Keratinocyte (primary cell): ENCODE data around the gene ATF6. TPM values are rescaled to one million over a fixed set of nuclear protein-coding genes. Genes with fewer than 3 reads are reported as not detected.

ENCODE experiments used
- DNase-seq: peaks from one replicate; pipeline ENCODE4 v3.0.0-alpha.2; 2011; ENCODE audit warnings: low read depth, missing footprints, low spot score
- FAIRE-seq: peaks from 2 replicates; lab custom pipeline; 2011; peaks lifted over from hg19 to GRCh38; lab: Jason Lieb, UNC
- H2AFZ ChIP-seq: 2 replicates; pipeline ENCODE4 v1.6.0; 2012; ENCODE audit warnings: low read length, control low read depth, inconsistent platforms; ENCODE audit not compliant: control insufficient read depth
- H3K27ac ChIP-seq: 2 replicates; pipeline ENCODE4 v1.5.1; 2011; ENCODE audit warnings: low read length; ENCODE audit not compliant: control insufficient read depth, insufficient read depth
- H3K27me3 ChIP-seq: 3 replicates; pipeline ENCODE4 v1.6.0; 2011; ENCODE audit warnings: low read length; ENCODE audit not compliant: control insufficient read depth, insufficient read depth; ENCODE audit errors: extremely low read depth
- H3K36me3 ChIP-seq, 2 experiments: 2 replicates in 1 of 2; 3 replicates in 1 of 2; pipeline ENCODE4 v1.5.1; 2011; ENCODE audit warnings: low read length in 2 of 2, mild to moderate bottlenecking in 1 of 2; ENCODE audit not compliant: control insufficient read depth in 2 of 2, insufficient read depth in 2 of 2; ENCODE audit errors: extremely low read depth in 1 of 2
- H3K4me1 ChIP-seq: 3 replicates; pipeline ENCODE4 v1.5.1; 2011; ENCODE audit warnings: low read length; ENCODE audit not compliant: control insufficient read depth, insufficient read depth; ENCODE audit errors: extremely low read depth
- H3K4me2 ChIP-seq: 3 replicates; pipeline ENCODE4 v1.6.0; 2011; ENCODE audit warnings: low read depth, low read length; ENCODE audit not compliant: control insufficient read depth, insufficient read depth; ENCODE audit errors: extremely low read depth
- H3K4me3 ChIP-seq, 3 experiments: fragments of 200-600 bp in 1 of 3; sonication (generic) in 1 of 3; 2 replicates in 2 of 3; 3 replicates in 1 of 3; pipeline ENCODE4 v1.5.1; 2011 to 2016; ENCODE audit warnings: low read length in 3 of 3, mild to moderate bottlenecking in 3 of 3, control low read depth in 2 of 3, inconsistent platforms in 1 of 3, low read depth in 1 of 3, mixed read lengths in 1 of 3, mixed run types in 1 of 3, moderate library complexity in 1 of 3; ENCODE audit not compliant: control insufficient read depth in 2 of 3, insufficient read depth in 2 of 3; ENCODE audit errors: extremely low read depth in 1 of 3
- H3K79me2 ChIP-seq: 2 replicates; pipeline ENCODE4 v1.6.0; 2012; ENCODE audit warnings: low read length; ENCODE audit not compliant: control insufficient read depth, insufficient read depth
- H3K9ac ChIP-seq: 3 replicates; pipeline ENCODE4 v1.6.0; 2011; ENCODE audit warnings: low read length; ENCODE audit not compliant: control insufficient read depth, insufficient read depth; ENCODE audit errors: extremely low read depth
- H3K9me1 ChIP-seq: 3 replicates; pipeline ENCODE4 v1.6.0; 2011; ENCODE audit warnings: low read length; ENCODE audit not compliant: control insufficient read depth, insufficient read depth; ENCODE audit errors: extremely low read depth
- H3K9me3 ChIP-seq: 2 replicates; pipeline ENCODE4 v1.5.1; 2012; ENCODE audit warnings: low read depth, low read length; ENCODE audit not compliant: control insufficient read depth
- H4K20me1 ChIP-seq: 3 replicates; pipeline ENCODE4 v1.6.0; 2011; ENCODE audit warnings: low read length; ENCODE audit not compliant: control insufficient read depth, insufficient read depth; ENCODE audit errors: extremely low read depth
- CTCF ChIP-seq, 3 experiments: IDR thresholded peaks in 1 of 3; conservative IDR thresholded peaks in 1 of 3; optimal IDR thresholded peaks in 1 of 3; 2 replicates in 2 of 3; 3 replicates in 1 of 3; pipeline versions ENCODE3 to v1.5.1; 2011; ENCODE audit warnings: low read length in 3 of 3, mild to moderate bottlenecking in 3 of 3, moderate library complexity in 2 of 3, control low read depth in 1 of 3, inconsistent platforms in 1 of 3; ENCODE audit not compliant: insufficient read depth in 2 of 3; ENCODE audit errors: extremely low read depth in 1 of 3
- EZH2 ChIP-seq: IDR thresholded peaks from one replicate; pipeline ENCODE4 v1.6.1; 2012; ENCODE audit warnings: inconsistent platforms, mild to moderate bottlenecking, low read length, moderate library complexity
- dilution Hi-C: fragments of 300-500 bp; cut with MboI; formaldehyde crosslinking; loops from one replicate; pipeline ENCODE4 v1.7.0; 2020; ENCODE audit warnings: low sequenced_read_pairs; ENCODE audit not compliant: extremely low pct_ligation_motif_present
- polyA plus RNA-seq, 5 experiments: library from polyadenylated mRNA; depleted of rRNA in 3 of 5; stranded (reverse) in 3 of 5; stranded (forward) in 1 of 5; unstranded in 1 of 5; fragments of >200 nt; gene quantifications; 1 replicate in 1 of 5; 2 replicates in 3 of 5; 3 replicates in 1 of 5; pipeline versions ENCODE4 v1.2.1 to v1.2.3, GENCODE V29; 2011 to 2012; ENCODE audit warnings: missing spikeins in 2 of 5, low read depth in 1 of 5, low replicate concordance in 1 of 5

ATF6 gene
- polyA plus RNA-seq, 1 donor (not counting 4 experiments of a cell fraction or from before 2014, with no cell fraction given), result 19.7 TPM

DNA sequence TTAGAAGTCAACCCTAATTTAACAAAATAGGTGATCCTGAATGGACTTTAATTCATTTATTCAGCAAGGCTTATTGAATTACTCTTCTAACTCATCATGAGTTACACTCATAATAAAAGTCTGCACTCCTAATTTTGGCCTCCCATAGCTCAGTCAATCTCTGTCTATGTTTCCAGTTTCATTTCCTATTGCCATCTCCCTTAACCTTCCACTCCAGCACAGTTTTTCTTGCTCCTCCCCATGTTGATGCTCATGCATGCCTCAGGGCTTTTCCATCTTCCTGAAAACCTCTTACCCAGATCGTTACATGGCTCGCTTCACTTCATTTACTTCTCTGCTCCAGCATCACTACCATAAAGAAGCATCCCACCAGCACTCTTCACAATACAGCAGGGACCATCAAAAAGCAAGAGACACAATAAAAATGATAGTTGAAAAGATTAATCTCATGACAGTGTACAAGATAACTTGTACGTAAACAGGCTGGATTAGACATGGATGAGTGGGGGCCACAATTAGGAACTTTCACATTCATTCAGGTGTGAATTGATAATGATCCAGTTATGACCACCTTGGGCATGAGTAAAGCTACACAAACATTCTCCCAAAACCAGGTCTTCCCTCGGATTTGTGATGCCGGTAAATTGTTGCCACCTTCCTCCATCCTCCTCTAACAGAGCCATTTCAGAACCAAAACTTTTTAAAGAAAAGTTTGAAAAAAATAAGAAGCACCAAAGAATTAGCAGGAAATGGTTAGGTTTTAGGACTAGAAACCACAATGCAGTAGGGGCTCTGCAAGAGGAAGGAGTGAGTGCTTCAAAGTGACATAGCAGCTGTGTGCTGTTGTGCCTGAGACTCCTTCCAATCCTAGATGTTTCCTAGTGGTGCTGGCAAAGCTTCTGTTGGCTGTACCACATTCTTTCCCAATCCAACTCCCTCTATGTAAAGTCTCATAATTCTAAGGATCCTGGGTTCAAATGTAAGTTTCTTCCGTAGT, 167.8 kb downstream of the ATF6 start:
- Histone ChIP-seq H3K9ac (no peak overlapping the region), H3K79me2 (no peaks in the 10 kb centered on the region), H3K27me3 (no peaks in the 10 kb centered on the region), H3K4me3 (no peak overlapping the region), H3K27ac (no peak overlapping the region), H3K4me1 (no peaks in the 10 kb centered on the region), H3K4me2 (no peak overlapping the region), H2AFZ (no peak overlapping the region), H4K20me1 (no peaks in the 10 kb centered on the region), H3K9me1 (no peaks in the 10 kb centered on the region), H3K9me3 (no peaks in the 10 kb centered on the region), H3K36me3 (no peaks in the 10 kb centered on the region)
- DNase-seq, result no peak
- no peak for TF ChIP-seq CTCF (optimal IDR thresholded peaks at IDR 0.05 in 1 of 3, IDR thresholded peaks at IDR 0.05 in 1 of 3, conservative IDR thresholded peaks at IDR 0.05 in 1 of 3; ENCODE audit: extremely low read depth in 1 of 3, insufficient read depth in 2 of 3, low read length in 3 of 3)
- TF ChIP-seq EZH2, result no peak
- no peak for FAIRE-seq
- dilution Hi-C loops, result no loop called here

GRCh38 chr1:161935264-161935663, 169.1 kb downstream of the ATF6 start:
- H3K4me1 ChIP-seq, result no peaks in the 10 kb centered on the region
- FAIRE-seq (no peak), DNase-seq (no peak)
- no peaks in the 10 kb centered on the region for H3K27me3 ChIP-seq
- H3K4me3 ChIP-seq, result no peak overlapping the region
- no peaks in the 10 kb centered on the region for H3K79me2 ChIP-seq
- dilution Hi-C loops, result no loop called here
- no peaks in the 10 kb centered on the region for H3K36me3 ChIP-seq
- H4K20me1 ChIP-seq, result no peaks in the 10 kb centered on the region
- no peak overlapping the region for H2AFZ ChIP-seq
- no peak overlapping the region for H3K9ac ChIP-seq
- TF ChIP-seq CTCF (optimal IDR thresholded peaks at IDR 0.05 in 1 of 3, IDR thresholded peaks at IDR 0.05 in 1 of 3, conservative IDR thresholded peaks at IDR 0.05 in 1 of 3; ENCODE audit: extremely low read depth in 1 of 3, insufficient read depth in 2 of 3, low read length in 3 of 3) (no peak), EZH2 (no peak)
- no peaks in the 10 kb centered on the region for H3K9me3 ChIP-seq
- H3K9me1 ChIP-seq, result no peaks in the 10 kb centered on the region
- H3K4me2 ChIP-seq, result no peak overlapping the region
- H3K27ac ChIP-seq, result no peak overlapping the region
